RCC 7860 (cell line): ENCODE results near the gene GNG7.
"Not testable (repeated sequence)": the region's sequence is repeated elsewhere in the genome, so short reads cannot be mapped to it uniquely, and the experiment has no call there.

Source experiments
- DNase-seq: peaks from one replicate; pipeline ENCODE4 v3.0.0-alpha.2; 2015; ENCODE audit warnings: low spot score
- FAIRE-seq: peaks from 2 replicates; lab custom pipeline; 2012; peaks lifted over from hg19 to GRCh38; lab: Jason Lieb, UNC

The GNG7 gene

DNA sequence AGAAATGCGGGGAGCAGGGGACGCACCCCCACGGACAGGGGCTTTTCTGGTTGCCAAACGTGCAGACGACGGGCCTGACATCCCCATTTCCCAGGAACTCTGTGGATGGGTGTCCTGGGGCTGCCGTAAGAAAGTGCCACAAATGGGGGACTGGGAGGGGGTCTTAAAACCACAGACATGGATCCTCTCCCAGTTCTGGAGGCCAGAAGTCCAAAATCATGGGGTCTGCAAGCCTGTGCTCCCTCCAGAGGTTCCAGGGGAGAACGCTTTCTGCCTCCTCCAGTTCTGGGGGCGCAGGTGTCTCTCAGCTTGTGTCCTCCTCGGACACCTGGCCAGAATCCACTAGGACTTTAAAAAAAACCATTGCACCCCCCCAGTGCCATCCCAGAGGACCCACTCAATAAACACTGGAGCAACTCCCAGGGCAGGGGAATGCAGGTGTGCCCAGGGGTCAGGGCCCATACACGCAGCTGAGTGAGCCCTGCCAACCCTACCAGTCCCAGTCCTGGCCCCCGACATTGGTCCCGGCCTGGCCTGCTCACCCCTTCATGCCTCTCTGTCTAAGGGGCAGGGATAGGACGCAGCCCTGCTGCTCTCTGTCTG lies 122.7 kb downstream of the GNG7 start:
- no peak for DNase-seq
- FAIRE-seq, result no peak

DNA sequence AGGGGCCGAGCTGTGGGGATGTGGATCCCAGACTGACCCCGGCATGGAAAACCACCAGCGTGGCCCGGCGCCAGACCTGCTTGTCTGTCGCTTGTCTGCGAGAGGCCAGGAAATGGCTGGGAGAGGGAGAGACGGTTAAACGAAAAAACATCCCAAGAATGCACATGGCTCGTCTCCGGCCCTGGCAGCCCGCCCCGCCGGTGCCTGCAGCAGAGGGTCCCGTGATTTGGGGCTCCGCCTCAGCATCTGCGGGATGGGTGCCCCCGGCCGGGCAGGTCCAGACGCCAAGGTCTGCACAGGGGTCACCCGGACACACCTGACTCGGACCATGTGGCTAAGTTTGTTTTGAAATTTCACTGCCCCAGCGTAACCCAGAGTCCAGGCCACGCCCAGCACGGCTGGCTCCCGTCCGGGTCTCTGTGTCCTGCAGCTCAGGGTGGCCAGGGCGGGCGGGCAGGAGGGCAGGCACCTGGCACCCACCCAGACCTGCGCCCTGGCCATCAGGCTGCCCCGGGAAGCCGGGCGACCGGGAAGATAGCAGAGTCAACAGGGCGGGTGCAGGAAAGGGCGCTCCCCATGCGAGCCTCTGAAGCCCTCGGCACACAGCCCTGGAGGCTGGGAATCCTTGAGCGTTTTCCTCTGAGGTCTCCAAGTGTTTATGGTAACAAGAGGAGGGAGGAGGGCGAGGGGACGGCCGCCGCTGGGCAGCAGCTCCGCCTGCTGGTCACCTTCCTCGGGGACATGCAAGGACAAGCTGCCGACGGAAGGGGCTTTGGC lies 123.4 kb downstream of the GNG7 start:
- FAIRE-seq (peak; percentile 58), DNase-seq (peak; percentile 89)

DNA sequence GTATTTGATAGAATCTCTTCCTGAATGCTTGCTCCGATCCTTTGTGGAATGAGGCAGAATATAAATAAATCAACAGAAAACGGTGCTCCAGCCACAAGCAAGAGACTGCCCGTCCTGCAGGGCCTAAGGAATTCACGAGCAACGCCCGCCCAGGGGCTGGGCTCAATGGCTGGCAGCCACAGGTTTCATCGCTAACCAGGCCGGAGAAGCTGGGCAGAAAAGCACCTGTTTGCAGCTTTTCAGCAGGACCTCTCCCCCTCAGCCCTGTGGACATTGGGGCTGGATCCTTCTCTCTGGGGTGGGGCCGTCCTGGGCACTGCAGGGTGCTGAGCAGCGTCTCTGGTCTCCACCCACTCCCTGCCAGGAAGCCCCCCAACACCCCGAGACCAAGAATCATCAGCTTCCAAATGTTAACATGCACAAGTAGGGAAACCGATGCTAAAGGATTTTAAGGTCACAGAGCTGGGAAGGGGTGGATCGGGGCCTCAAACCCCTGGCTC lies 124.1 kb downstream of the GNG7 start:
- DNase-seq (peak; percentile 60), FAIRE-seq (no peak)

DNA sequence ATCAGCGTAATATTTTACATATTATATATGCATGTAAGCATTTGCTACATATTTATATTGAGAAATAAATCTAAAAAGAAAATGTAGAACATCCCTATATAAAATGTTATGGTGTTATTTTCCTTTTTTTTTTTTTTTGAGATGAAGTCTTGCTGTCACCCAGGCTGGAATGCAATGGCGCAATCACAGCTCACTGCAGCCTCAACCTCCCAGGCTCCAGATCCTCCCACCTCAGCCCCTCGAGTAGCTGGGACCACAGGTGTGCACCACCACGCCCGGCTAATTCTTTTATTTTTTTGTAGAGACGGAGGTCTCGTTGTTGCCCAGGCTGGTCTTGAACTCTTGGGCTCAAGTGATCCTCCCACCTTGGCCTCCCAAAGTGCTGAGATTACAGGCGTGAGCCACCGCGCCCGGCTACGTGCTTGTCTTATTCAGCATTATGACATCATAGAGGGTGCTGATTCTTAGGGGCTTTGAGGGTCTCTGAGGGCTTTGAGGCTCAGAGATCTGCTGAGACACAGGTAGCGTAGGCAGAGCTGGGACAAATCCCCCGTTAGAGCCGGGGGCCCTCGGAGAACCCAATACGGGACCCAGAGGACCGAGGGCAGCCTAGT lies 124.7 kb downstream of the GNG7 start:
- DNase-seq (no peak), FAIRE-seq (no peak)

DNA sequence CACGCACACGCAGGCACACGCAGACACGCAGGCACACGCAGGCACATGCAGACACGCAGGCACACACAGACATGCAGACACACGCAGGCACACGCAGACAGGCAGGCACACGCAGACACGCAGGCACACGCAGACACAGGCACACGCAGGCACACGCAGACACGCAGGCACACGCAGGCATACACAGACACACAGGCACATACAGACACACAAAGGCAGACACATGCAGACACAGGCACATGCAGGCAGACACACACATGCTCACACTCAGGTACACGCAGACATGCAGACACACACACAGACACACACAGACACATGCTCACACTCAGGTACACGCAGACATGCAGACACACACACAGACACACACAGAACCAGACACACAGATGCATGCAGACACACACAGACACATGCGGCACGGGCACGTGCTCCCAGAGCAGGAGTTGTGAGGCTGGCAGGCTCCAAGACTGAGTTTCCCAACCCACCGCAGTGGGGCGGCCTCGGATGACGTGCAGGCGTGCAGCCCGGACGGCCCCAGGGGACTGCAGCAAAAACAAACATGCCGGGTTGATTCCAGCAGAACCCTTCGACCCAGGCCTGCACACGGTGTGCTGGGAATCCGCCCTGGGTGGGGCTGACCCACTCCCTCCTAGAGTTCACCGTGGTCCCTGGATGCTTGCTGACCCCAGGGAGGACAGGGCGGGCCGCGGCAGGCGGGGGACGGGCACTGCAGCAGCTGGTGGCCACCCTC lies 126.6 kb downstream of the GNG7 start:
- FAIRE-seq, result no peak
- DNase-seq, result no peak

DNA sequence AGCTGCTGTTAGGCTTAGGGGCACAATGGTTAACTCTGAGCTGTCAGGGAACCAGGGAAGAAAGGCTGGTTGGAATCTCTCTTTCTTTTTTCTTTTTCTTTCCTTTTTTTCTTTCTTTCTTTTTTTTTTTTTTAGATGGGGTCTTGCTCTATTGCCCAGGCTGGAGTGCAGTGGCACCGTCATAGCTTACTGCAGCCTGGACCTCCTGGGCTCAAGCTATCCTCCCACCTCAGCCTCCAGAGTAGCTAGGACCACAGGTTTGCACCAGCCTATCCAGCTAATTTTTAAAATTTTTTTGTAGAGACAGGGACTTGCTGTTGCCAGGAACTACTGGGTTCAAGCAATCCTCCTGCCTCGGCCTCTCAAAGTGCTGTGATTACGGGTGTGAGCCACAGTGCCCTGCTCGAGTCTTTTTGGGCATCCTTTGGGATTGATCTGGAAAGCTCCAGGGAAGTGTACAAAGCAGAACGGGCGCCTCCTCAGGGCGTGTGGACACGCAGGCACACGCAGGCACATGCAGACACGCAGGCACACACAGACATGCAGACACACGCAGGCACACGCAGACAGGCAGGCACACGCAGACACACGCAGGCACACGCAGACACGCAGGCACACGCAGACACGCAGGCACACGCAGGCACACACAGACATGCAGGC lies 127.4 kb downstream of the GNG7 start:
- FAIRE-seq (no peak), DNase-seq (no peak)

DNA sequence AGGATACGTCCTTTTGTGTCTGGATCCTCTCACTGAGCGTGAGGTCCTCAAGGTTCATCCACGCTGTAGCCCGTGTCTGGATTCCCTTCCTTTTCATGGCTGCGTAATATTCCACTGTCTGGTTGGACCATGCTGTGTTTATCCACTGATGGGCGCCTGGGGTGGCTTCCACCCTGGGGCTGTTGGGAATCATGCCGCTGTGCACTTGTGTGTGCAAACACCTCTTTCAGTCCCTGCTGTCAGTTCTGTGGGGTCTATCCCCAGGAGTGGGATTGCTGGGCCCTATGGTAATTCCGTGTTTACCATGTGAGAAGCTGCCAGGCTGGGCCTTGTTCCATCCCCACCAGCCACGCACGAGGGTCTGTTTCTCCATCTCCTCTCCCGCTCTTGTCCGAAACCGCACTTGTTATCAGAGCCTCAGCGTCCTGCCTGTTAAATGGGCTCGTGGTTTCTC lies 128.0 kb downstream of the GNG7 start:
- FAIRE-seq (no peak), DNase-seq (no peak)

DNA sequence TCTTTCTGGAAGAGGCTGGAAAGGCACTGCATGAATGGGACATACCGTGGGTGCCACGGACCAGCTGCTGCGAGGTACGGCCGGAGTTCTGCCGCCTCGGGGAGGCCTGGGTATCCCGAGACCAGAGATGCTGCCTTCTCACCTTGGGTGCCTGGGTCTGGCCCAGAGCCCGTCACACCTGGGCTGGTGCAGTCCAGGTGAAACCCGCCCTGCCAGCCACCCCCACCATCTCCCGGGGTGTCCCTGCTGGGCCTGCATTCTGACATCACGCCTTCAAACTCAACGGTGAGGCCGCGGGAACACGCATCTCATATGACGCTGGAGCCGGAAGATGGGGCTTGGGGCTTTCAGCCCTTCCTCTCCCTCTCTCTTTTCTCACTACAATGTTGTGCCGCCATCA lies 128.6 kb downstream of the GNG7 start:
- DNase-seq (no peak), FAIRE-seq (no peak)

DNA sequence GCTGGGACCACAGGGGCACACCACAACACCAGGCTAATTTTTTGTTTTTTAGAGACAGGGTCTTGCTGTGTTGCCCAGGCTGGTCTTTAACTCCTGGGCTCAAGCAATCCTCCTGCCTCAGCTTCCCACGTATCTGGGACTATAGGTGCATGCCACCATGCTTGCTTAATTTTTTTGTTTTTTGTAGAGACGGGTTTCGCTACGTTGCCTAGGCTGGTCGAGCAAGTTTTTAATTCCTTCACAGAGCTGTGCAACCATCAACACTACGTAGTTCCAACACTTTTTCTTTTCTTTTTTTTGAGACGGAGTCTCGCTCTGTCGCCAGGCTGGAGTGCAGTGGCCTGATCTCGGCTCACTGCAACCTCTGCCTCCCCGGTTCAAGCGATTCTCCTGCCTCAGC lies 130.3 kb downstream of the GNG7 start:
- DNase-seq, FAIRE-seq: not testable (repeated sequence)

DNA sequence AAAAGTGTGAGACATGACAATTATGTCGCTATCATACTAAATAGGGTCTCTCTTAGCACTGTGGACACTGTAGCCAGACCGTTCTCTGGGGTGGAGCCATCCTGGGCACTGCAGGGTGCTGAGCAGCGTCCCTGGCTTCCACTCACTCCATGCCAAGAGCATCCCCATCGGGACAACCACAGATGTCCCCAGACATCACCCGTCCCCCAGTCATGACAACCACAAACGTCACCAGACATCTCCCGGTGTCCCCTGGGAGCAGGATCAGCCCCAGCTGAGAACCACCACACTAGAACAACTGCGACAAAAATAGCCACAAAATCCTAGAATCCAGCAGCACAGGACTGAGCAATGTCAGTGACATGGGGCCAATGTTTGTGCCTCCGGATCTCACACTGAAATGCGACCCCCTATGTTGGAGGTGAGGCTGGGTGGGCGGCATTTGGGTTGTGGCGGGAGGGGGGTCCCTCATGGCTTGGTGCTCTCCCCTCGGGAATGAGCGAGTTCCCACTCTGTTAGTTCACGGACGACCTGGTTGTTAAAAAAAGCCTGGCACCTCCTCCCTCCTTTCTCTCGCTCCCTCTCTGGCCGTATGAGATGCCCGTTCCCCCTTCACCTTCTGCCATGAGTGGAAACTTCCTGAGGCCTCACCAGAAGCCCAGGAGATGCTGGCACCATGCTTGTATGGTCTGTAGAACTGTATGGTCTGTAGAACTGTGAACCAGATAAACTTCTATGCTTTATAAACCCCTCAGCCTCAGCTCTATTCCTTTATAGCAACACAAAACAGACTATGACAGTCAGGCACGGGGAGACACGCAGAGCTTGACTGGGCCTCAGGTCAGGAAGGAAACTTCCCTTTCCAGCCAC lies 132.7 kb downstream of the GNG7 start:
- DNase-seq, result no peak
- no peak for FAIRE-seq

DNA sequence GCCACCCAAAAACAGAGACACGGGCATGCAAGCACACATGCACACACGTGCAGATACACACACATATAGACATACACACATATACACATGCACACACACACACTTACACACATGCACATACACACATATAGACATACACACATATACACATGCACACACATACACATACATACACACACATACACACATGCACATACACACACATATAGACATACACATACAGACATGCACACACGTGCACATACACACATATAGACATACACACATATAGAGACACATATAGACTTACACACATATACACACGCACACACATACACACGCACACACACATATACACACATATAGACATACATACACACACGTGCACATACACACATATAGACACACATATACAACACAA lies 134.5 kb downstream of the GNG7 start:
- FAIRE-seq (no peak), DNase-seq (no peak)

DNA sequence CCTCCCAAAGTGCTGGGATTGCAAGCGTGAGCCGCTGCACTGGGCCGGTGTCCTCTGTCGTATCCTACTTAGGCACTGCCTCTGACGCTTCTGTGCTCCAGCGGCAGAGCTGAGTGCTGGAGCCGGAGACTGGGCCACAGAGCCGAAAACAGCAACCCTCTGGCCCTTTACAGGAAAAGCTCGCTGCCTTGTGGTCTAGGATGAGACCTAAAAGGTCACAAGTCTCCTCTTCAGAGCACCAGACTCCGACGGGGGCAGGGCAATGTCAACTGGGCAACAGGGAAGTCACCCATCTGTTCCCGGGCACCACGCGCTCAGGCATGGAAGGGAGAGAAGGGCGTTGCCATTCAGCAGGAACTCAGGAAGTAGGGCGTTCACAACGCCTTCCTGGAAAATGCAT lies 134.9 kb downstream of the GNG7 start:
- DNase-seq (no peak), FAIRE-seq (no peak)

DNA sequence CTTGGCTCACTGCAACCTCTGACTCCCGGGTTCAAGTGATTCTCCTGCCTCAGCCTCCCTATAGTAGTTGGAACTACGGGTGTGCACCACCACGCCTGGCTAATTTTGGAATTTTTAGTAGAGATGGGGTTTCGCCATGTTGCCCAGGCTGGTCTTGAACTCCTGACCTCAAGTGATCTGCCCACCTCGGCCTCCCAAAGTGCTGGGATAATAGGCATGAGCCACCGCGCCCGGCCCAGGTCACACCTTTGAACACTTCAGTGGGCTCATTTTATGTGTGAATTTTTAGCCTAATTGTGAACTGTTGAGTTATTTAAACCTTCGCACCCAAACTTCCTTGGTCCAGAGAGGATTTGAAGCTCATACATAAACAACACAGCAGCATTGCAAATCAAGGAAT lies 138.9 kb downstream of the GNG7 start:
- not testable (repeated sequence) for DNase-seq, FAIRE-seq

DNA sequence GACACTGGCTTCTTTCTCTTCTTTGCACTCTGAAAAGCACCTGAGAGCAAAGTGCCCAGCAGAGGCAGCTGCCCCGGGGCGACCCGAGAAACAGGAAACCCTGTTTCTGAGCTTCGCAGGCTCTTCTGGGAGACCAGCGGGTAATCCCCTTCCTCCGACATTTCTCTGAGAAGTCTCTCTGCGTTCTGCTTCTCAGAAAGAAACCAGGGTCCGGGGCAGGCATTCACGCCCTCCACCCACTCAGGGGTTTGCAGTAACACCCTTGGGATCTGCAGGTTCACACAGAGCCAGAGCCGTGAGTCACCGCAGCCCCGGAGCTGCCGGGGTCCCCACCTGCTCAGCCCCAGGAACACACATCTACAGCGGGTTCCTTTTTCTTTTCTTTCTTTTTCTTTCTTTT lies 140.6 kb downstream of the GNG7 start:
- no peak for FAIRE-seq
- no peak for DNase-seq

DNA sequence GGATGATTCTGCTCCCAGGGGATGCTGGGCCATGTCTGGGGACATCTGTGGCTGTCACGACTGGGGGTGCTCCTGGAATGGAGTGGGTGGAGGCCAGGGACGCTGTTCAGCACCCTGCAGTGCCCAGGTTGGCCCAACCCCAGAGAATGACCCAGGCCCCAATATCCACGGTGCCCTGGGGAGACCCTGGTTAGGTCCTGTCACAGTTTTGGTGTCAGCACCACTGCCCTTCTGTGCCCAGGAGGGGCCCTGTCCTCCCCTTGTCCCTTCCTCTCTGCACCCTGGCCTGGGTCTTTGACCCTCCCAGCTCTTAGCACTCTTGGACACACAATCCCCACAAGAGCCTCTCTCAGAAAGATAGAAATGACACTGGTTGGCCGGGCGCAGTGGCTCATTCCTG lies 141.3 kb downstream of the GNG7 start:
- no peak for DNase-seq
- no peak for FAIRE-seq

DNA sequence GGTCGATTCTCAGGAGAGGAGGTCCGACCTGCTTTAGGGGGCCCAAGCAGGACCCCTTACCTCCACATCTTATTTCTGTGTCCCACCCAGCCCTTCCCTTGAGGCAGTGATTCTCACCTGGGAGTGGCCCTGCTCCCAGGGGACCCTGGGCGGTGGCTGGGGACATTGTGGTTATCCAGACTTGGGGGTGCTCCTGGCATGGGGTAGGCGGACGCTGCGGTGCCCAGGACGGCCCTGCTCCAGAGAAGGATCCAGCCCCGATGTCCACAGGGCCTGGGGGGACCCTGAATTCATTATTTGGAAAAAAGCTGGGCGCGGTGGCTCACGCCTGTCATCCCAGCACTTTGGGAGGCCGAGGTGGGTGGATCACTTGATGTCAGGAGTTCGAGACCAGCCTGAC lies 142.1 kb downstream of the GNG7 start:
- DNase-seq (no peak), FAIRE-seq (no peak)

DNA sequence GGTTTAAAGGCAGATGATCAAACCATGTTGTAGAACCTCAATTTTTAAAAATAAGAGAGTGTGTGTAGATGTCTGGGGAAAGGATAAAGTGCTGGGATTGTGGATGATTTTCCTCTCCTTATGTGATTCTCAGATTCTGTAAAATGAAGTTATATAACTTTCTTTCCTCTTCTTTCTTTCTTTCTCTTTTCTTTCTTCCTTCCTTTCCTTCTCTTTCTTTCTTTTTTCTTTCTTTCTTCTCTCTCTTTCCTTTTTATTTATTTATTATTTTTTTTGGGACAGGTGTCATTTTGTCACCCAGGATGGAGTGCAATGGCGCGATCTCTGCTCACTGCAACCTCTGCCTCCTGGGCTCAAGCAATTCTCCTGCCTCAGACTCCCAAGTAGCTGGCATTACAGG lies 144.0 kb downstream of the GNG7 start:
- DNase-seq, result no peak
- FAIRE-seq, result no peak

DNA sequence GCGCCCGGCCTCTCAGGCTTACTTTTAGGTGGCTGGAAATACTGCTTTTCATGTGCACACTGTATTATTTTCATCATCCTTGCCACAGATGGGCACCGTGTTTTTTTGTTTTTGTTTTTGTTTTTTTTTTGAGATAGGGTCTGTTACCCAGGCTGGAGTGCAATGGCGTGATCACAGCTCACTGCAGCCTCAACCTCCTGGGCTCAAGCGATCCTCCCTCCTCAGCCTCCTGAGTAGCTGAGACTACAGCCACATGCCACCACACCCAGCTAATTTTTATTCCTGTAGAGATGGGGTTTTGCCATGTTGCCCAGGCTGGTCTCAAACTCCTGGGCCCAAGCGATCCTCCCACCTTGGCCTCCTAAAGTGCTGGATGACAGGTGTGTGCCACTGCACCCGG lies 144.4 kb downstream of the GNG7 start:
- FAIRE-seq, DNase-seq: not testable (repeated sequence)

DNA sequence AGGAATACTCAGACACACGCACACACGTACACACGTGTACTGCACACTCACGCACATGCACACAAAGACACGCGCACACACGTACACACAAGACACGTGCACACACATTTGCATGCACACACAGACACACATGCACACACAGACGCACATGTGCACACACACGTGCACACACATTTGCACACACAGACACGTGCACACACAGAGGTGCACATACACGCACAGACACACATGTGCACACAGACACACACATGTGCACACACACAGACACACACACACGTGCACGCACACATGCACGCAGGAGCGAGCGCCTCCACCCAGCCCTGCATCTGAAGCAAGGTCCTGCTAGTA lies 145.4 kb downstream of the GNG7 start:
- DNase-seq, result no peak

More for the DNA sequence above, 145.4 kb downstream of the GNG7 start:
- FAIRE-seq, result no peak
